Loucy (cell line): ENCODE measurements around the gene SULT1C3.

Experiments
- H2AFZ ChIP-seq: fragments of 200-600 bp; sonication (generic); 2 replicates; pipeline ENCODE4 v1.6.0; 2016; ENCODE audit warnings: antibody characterized with exemption, mild to moderate bottlenecking, low read length, moderate library complexity
- H3F3A ChIP-seq: fragments of 200-600 bp; 2 replicates; pipeline ENCODE4 v1.6.0; 2016; ENCODE audit warnings: antibody characterized with exemption, low read depth, mild to moderate bottlenecking
- H3K27me3 ChIP-seq: fragments of 200-600 bp; sonication (generic); 2 replicates; pipeline ENCODE4 v1.6.1; 2014; ENCODE audit warnings: low read length, mild to moderate bottlenecking; ENCODE audit not compliant: insufficient read depth, poor library complexity, severe bottlenecking
- H3K36me3 ChIP-seq: fragments of 200-600 bp; sonication (generic); 2 replicates; pipeline ENCODE4 v1.6.1; 2016; ENCODE audit warnings: low read length; ENCODE audit not compliant: insufficient read depth
- H3K4me1 ChIP-seq: fragments of 200-600 bp; sonication (generic); 2 replicates; pipeline ENCODE4 v1.5.1; 2014; ENCODE audit warnings: low read length, mild to moderate bottlenecking; ENCODE audit not compliant: insufficient read depth, poor library complexity, severe bottlenecking
- H3K4me2 ChIP-seq: fragments of 200-600 bp; sonication (generic); 2 replicates; pipeline ENCODE4 v1.6.0; 2014; ENCODE audit warnings: antibody characterized with exemption, low read length, low read depth, mild to moderate bottlenecking; ENCODE audit not compliant: poor library complexity, severe bottlenecking
- H3K4me3 ChIP-seq: fragments of 200-600 bp; sonication (generic); 2 replicates; pipeline ENCODE4 v1.5.1; 2014; ENCODE audit warnings: low read length, mild to moderate bottlenecking, mixed read lengths; ENCODE audit not compliant: poor library complexity, severe bottlenecking
- H3K79me2 ChIP-seq: fragments of 200-600 bp; sonication (generic); 2 replicates; pipeline ENCODE4 v1.6.1; 2014; ENCODE audit warnings: low read length; ENCODE audit not compliant: insufficient read depth
- H3K9ac ChIP-seq: fragments of 200-600 bp; sonication (generic); 2 replicates; pipeline ENCODE4 v1.6.0; 2014; ENCODE audit warnings: mild to moderate bottlenecking, low read depth, low read length, moderate library complexity; ENCODE audit not compliant: poor library complexity, severe bottlenecking
- H3K9me2 ChIP-seq: fragments of 200-600 bp; sonication (generic); replicated peaks from 2 replicates; pipeline ENCODE4 v1.6.1; 2016; ENCODE audit warnings: low read depth, low read length, mixed read lengths
- H3K9me3 ChIP-seq: fragments of 200-600 bp; sonication (generic); 2 replicates; pipeline ENCODE4 v1.6.1; 2014; ENCODE audit warnings: mild to moderate bottlenecking, antibody characterized with exemption, low read length, low read depth; ENCODE audit not compliant: insufficient read depth
- H4K20me1 ChIP-seq: fragments of 200-600 bp; sonication (generic); 2 replicates; pipeline ENCODE4 v1.6.0; 2014; ENCODE audit warnings: antibody characterized with exemption, low read length, mild to moderate bottlenecking; ENCODE audit not compliant: insufficient read depth, poor library complexity, severe bottlenecking
- EZH2phosphoT487 ChIP-seq: fragments of 200-600 bp; IDR thresholded peaks from 2 replicates; pipeline ENCODE4 v1.6.1; 2018; ENCODE audit warnings: antibody characterized with exemption, mild to moderate bottlenecking, moderate library complexity, borderline replicate concordance
- TF ChIP-seq, protein P1 (sequence below): fragments of 200-600 bp; sonication (generic); conservative IDR thresholded peaks from 2 replicates; pipeline ENCODE4 v1.5.1; 2014; ENCODE audit warnings: mild to moderate bottlenecking, antibody characterized with exemption, low read length

The SULT1C3 gene

GRCh38 chr2:108239786-108240185 lies at the start of gene SULT1C3:
Gene SULT1C3 (plus strand): TSS chr2:108239968. CDS start chr2:108247195, 7,227 bp downstream.
- TF ChIP-seq, protein P1, sequence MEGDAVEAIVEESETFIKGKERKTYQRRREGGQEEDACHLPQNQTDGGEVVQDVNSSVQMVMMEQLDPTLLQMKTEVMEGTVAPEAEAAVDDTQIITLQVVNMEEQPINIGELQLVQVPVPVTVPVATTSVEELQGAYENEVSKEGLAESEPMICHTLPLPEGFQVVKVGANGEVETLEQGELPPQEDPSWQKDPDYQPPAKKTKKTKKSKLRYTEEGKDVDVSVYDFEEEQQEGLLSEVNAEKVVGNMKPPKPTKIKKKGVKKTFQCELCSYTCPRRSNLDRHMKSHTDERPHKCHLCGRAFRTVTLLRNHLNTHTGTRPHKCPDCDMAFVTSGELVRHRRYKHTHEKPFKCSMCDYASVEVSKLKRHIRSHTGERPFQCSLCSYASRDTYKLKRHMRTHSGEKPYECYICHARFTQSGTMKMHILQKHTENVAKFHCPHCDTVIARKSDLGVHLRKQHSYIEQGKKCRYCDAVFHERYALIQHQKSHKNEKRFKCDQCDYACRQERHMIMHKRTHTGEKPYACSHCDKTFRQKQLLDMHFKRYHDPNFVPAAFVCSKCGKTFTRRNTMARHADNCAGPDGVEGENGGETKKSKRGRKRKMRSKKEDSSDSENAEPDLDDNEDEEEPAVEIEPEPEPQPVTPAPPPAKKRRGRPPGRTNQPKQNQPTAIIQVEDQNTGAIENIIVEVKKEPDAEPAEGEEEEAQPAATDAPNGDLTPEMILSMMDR, result no peak
- TF ChIP-seq EZH2phosphoT487, result no peak
- Histone ChIP-seq H3K9me3 (0 out of 2 replicates have a peak, but pooled peaks cover 3% of the 10 kb centered on the region), H2AFZ (no peak within 1 kb of the TSS), H3K4me3 (no peak within 1 kb of the TSS), H3K9ac (no peak within 1 kb of the TSS), H3K36me3 (no peaks in the 10 kb centered on the region), H3K4me1 (no peaks in the 10 kb centered on the region), H4K20me1 (no peaks in the 10 kb centered on the region), H3K79me2 (no peaks in the 10 kb centered on the region), H3F3A (no peaks in the 10 kb centered on the region), H3K9me2 (no peaks in the 10 kb centered on the region), H3K27me3 (no peaks in the 10 kb centered on the region), H3K4me2 (no peak within 1 kb of the TSS)

- H3K36me3 ChIP-seq, result no peaks in the 10 kb centered on the region
- no peaks in the 10 kb centered on the region for H3K27me3 ChIP-seq
- H2AFZ ChIP-seq, result no peak overlapping the region
- TF ChIP-seq EZH2phosphoT487, result no peak
- TF ChIP-seq, protein P1, result no peak
- no peak overlapping the region for H3K4me2 ChIP-seq
- no peak overlapping the region for H3K9ac ChIP-seq
- H3K4me3 ChIP-seq, result no peak overlapping the region
- H3K79me2 ChIP-seq, result no peaks in the 10 kb centered on the region
- no peaks in the 10 kb centered on the region for H3K9me2 ChIP-seq
- H3K9me3 ChIP-seq, result no peaks in the 10 kb centered on the region
- H4K20me1 ChIP-seq, result no peaks in the 10 kb centered on the region
- no peaks in the 10 kb centered on the region for H3K4me1 ChIP-seq
- no peaks in the 10 kb centered on the region for H3F3A ChIP-seq
These were observed 46.5 kb upstream of the SULT1C3 start for GRCh38 chr2:108193251-108193650.

DNA sequence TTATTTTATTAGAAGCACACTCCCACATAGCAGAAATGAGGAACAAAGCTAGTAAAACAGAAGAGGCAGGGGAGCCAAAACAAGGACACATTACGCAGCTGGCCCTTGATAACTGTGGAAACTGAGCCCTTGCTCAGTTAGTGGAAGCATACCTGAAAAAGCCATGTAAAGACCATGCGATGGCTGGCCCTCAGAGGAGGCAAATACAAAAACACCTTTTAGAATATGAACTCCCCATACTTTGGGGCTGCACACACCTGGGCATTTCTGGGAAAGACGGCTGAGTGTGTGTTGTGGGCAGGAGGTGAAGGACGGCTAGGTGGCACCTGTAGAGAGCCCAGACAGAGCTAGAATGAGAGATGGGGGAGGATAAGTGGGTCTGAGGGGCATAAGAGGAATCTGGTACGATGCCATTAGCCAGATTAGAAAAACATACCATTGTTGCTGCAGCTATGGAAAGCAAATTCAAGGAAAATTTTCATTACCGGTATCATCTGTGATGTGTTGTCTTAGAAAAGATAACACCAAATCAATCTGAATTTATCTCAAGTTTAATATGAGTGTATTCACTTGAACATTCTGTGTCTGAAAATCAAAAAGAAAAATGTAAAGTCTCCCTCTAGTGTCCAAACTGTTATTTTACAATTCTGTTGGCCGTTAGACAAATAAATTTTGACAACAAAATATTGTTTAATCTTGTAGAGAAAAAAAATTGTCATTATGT lies 45.2 kb upstream of the SULT1C3 start:
- no peak for TF ChIP-seq EZH2phosphoT487
- TF ChIP-seq, protein P1, result peak; percentile 72
- H3K4me2 ChIP-seq, result no peak overlapping the region

More for the DNA sequence above, 45.2 kb upstream of the SULT1C3 start:
- Histone ChIP-seq H3K9me2 (no peaks in the 10 kb centered on the region), H3K9ac (no peak overlapping the region), H3K4me1 (no peaks in the 10 kb centered on the region), H3K27me3 (no peaks in the 10 kb centered on the region), H3K79me2 (no peaks in the 10 kb centered on the region), H3K9me3 (no peaks in the 10 kb centered on the region), H3K4me3 (no peak overlapping the region), H4K20me1 (no peaks in the 10 kb centered on the region), H3F3A (no peaks in the 10 kb centered on the region), H2AFZ (no peak overlapping the region), H3K36me3 (no peaks in the 10 kb centered on the region)
